Measurements from ENCODE around the gene SPEN. TPM values are rescaled to one million over a fixed set of nuclear protein-coding genes. Genes with fewer than 3 reads are reported as not detected.

The SPEN gene
- total and polyA plus RNA-seq, 9 of the 15 experiments (the other 6 are each of a cell fraction or from before 2014, with no cell fraction given) = 5.7 to 87.5 (median 27.2) TPM

DNA sequence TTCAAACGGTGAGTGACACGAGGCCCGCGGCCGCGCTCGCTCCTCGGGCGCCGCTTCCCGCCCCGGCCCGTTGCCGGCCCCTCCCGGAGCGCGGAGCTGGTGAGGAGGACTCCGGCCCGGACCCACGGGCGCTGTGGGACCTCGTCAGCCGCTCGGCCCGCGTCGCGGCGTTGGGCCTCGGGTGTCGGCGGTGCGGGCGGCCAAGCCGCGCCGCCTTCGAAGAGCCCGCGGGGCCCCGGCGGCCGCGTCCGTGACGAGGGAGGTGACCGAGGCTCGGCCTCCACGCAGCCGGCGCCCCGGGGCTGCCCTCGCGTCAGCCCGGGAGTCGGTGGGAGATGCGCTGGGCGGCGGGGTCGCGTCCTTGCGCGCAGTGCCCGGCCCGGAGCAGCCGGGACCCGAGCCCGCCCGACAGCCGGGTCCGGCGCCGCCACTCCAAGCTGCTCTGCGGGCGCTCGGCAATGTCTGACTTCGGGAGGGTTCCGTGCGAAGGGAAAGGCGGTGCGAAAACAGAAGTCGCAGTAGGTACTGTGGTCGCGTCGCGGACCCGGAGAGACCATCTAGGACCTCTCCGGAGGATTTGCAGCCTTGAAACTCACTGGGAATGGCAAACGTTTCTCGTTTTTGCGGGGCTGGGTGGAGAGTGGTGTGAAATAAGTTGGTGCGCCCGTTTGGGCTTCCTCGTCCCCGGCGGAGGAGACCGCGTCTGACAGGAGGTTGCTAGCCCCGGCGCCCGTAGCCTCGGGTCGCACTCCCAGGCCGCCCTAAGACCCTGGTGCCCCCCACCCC lies 829 bp downstream of the SPEN start (continued):
- TF ChIP-seq, protein P1, sequence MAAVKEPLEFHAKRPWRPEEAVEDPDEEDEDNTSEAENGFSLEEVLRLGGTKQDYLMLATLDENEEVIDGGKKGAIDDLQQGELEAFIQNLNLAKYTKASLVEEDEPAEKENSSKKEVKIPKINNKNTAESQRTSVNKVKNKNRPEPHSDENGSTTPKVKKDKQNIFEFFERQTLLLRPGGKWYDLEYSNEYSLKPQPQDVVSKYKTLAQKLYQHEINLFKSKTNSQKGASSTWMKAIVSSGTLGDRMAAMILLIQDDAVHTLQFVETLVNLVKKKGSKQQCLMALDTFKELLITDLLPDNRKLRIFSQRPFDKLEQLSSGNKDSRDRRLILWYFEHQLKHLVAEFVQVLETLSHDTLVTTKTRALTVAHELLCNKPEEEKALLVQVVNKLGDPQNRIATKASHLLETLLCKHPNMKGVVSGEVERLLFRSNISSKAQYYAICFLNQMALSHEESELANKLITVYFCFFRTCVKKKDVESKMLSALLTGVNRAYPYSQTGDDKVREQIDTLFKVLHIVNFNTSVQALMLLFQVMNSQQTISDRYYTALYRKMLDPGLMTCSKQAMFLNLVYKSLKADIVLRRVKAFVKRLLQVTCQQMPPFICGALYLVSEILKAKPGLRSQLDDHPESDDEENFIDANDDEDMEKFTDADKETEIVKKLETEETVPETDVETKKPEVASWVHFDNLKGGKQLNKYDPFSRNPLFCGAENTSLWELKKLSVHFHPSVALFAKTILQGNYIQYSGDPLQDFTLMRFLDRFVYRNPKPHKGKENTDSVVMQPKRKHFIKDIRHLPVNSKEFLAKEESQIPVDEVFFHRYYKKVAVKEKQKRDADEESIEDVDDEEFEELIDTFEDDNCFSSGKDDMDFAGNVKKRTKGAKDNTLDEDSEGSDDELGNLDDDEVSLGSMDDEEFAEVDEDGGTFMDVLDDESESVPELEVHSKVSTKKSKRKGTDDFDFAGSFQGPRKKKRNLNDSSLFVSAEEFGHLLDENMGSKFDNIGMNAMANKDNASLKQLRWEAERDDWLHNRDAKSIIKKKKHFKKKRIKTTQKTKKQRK (IDR thresholded peaks at IDR 0.05; ENCODE audit: borderline replicate concordance, low read depth, low read length) = no peak
- TF ChIP-seq GABPB2 (CRISPR knock-in tag; conservative IDR thresholded peaks at IDR 0.05) (no peak), ZNF780A (CRISPR knock-in tag; IDR thresholded peaks at IDR 0.05) (no peak), NFIC (IDR thresholded peaks at IDR 0.05) (no peak), POLR2B (IDR thresholded peaks at IDR 0.05; ENCODE audit: low read depth, partially characterized antibody) (no peak), PTTG1 (tag; IDR thresholded peaks at IDR 0.05; ENCODE audit: low read depth) (no peak), ZC3H11A (IDR thresholded peaks at IDR 0.05; ENCODE audit: low read depth, low read length) (no peak), ILK (tag; IDR thresholded peaks at IDR 0.05; ENCODE audit: borderline replicate concordance, low read depth) (no peak), ZNF707 (CRISPR knock-in tag; conservative IDR thresholded peaks at IDR 0.05) (no peak), POLR2G (IDR thresholded peaks at IDR 0.05; ENCODE audit: low read depth, low read length) (peak; percentile 8; the same call in 1 of the 2 replicates), TCFL5 (CRISPR knock-in tag; conservative IDR thresholded peaks at IDR 0.05) (no peak), ZNF121 (CRISPR knock-in tag; conservative IDR thresholded peaks at IDR 0.05) (no peak), CBFB (CRISPR knock-in tag; IDR thresholded peaks at IDR 0.05) (no peak), BACH1 (tag; IDR thresholded peaks at IDR 0.05) (no peak), NFYB (IDR thresholded peaks at IDR 0.05; ENCODE audit: extremely low read depth, insufficient read length) (no peak), MYBL2 (IDR thresholded peaks at IDR 0.05; ENCODE audit: low read depth) (no peak), MYBL2 (CRISPR knock-in tag; IDR thresholded peaks at IDR 0.05; ENCODE audit: borderline replicate concordance) (no peak)
- TF ChIP-seq, protein P2, sequence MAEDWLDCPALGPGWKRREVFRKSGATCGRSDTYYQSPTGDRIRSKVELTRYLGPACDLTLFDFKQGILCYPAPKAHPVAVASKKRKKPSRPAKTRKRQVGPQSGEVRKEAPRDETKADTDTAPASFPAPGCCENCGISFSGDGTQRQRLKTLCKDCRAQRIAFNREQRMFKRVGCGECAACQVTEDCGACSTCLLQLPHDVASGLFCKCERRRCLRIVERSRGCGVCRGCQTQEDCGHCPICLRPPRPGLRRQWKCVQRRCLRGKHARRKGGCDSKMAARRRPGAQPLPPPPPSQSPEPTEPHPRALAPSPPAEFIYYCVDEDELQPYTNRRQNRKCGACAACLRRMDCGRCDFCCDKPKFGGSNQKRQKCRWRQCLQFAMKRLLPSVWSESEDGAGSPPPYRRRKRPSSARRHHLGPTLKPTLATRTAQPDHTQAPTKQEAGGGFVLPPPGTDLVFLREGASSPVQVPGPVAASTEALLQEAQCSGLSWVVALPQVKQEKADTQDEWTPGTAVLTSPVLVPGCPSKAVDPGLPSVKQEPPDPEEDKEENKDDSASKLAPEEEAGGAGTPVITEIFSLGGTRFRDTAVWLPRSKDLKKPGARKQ (CRISPR knock-in tag; IDR thresholded peaks at IDR 0.05) = no peak

Data from K562 (cell line).